ENCODE results near the gene EDNRA. TPM values are rescaled to one million over a fixed set of nuclear protein-coding genes. Genes with fewer than 3 reads are reported as not detected.

EDNRA gene
- total RNA-seq, 1 experiment from 2014 or later: 0.13 TPM

GRCh38 chr4:147515220-147515936 is 34.5 kb downstream of the EDNRA start:
- in situ Hi-C loops (cut with HindIII; ENCODE audit: low pct_unique_long_range_greater_than_20kb, low sequenced_read_pairs) (no loop called here), intact Hi-C loops (cut with micrococcal nuclease; ENCODE audit: unreplicated experiment) (no loop called here)
- no peak overlapping the region for H3K27ac ChIP-seq (ENCODE audit: low read length)
- CTCF ChIA-PET: no interaction called here
- ATAC-seq (no peak), DNase-seq (ENCODE audit: low read depth, low spot score) (no peak)
- no peak overlapping the region for H3K4me3 ChIP-seq (ENCODE audit: low read depth in 2 of 2, low read length in 2 of 2)
- H3K36me3 ChIP-seq (ENCODE audit: control insufficient read depth, insufficient read depth, low read length): no peaks in the 10 kb centered on the region
- POLR2A ChIA-PET: no interaction called here
- H3K4me1 ChIP-seq (ENCODE audit: control insufficient read depth, insufficient read depth, low read length): no peaks in the 10 kb centered on the region
- BruUV-seq (replicated peaks): no TSS peak
- H3K9me3 ChIP-seq (ENCODE audit: control insufficient read depth, insufficient read depth, low read depth, low read length): no peaks in the 10 kb centered on the region
- no peaks in the 10 kb centered on the region for H3K27me3 ChIP-seq (ENCODE audit: control insufficient read depth, insufficient read depth, low read length)
- TF ChIP-seq REST (IDR thresholded peaks at IDR 0.05; ENCODE audit: insufficient read depth in 1 of 2, low read depth in 2 of 2, low read length in 1 of 2): no peak
- no peak for TF ChIP-seq CTCF (IDR thresholded peaks at IDR 0.05)
- TF ChIP-seq POLR2AphosphoS5 (IDR thresholded peaks at IDR 0.05; ENCODE audit: low read depth, low read length): no peak
- TF ChIP-seq SIN3A (IDR thresholded peaks at IDR 0.05; ENCODE audit: borderline replicate concordance, insufficient read depth, low read depth, low read length): no peak
- no peak for TF ChIP-seq TCF7L2 (IDR thresholded peaks at IDR 0.05; ENCODE audit: low read depth, low read length)

- H3K4me1 ChIP-seq (ENCODE audit: control insufficient read depth, insufficient read depth, low read length): no peaks in the 10 kb centered on the region
- ChIA-PET POLR2A (no interaction called here), CTCF (no interaction called here)
- in situ Hi-C loops (cut with HindIII; ENCODE audit: low pct_unique_long_range_greater_than_20kb, low sequenced_read_pairs): no loop called here
- H3K9me3 ChIP-seq (ENCODE audit: control insufficient read depth, insufficient read depth, low read depth, low read length): no peaks in the 10 kb centered on the region
- H3K27ac ChIP-seq (ENCODE audit: low read length): no peak overlapping the region
- intact Hi-C loops (cut with micrococcal nuclease; ENCODE audit: unreplicated experiment): no loop called here
- no peaks in the 10 kb centered on the region for H3K27me3 ChIP-seq (ENCODE audit: control insufficient read depth, insufficient read depth, low read length)
- H3K4me3 ChIP-seq (ENCODE audit: low read depth in 2 of 2, low read length in 2 of 2): no peak overlapping the region
- no TSS peak for BruUV-seq (replicated peaks)
- DNase-seq (ENCODE audit: low read depth, low spot score) (no peak), ATAC-seq (no peak)
- no peaks in the 10 kb centered on the region for H3K36me3 ChIP-seq (ENCODE audit: control insufficient read depth, insufficient read depth, low read length)
- no peak for TF ChIP-seq TCF7L2 (IDR thresholded peaks at IDR 0.05; ENCODE audit: low read depth, low read length)
These were observed 35.2 kb downstream of the EDNRA start for GRCh38 chr4:147516133-147516532.

- in situ Hi-C loops (cut with HindIII; ENCODE audit: low pct_unique_long_range_greater_than_20kb, low sequenced_read_pairs) (no loop called here), intact Hi-C loops (cut with micrococcal nuclease; ENCODE audit: unreplicated experiment) (no loop called here)
- Histone ChIP-seq H3K36me3 (ENCODE audit: control insufficient read depth, insufficient read depth, low read length) (no peaks in the 10 kb centered on the region), H3K4me3 (ENCODE audit: low read depth in 2 of 2, low read length in 2 of 2) (no peak overlapping the region), H3K27me3 (ENCODE audit: control insufficient read depth, insufficient read depth, low read length) (no peaks in the 10 kb centered on the region), H3K4me1 (ENCODE audit: control insufficient read depth, insufficient read depth, low read length) (no peaks in the 10 kb centered on the region), H3K9me3 (ENCODE audit: control insufficient read depth, insufficient read depth, low read depth, low read length) (no peaks in the 10 kb centered on the region), H3K27ac (ENCODE audit: low read length) (no peak overlapping the region)
- no peak for DNase-seq (ENCODE audit: low read depth, low spot score)
- CTCF ChIA-PET: interaction anchor here (0.8 to 1.4 kb wide), 2 partner anchors 99 to 349 kb away, joined by 4 to 8 read pairs; partner anchors contain the start of gene TMEM184C
- no peak for TF ChIP-seq SIN3A (IDR thresholded peaks at IDR 0.05; ENCODE audit: borderline replicate concordance, insufficient read depth, low read depth, low read length)
- TF ChIP-seq POLR2AphosphoS5 (IDR thresholded peaks at IDR 0.05; ENCODE audit: low read depth, low read length): no peak
- no peak for TF ChIP-seq CTCF (IDR thresholded peaks at IDR 0.05)
- no peak for TF ChIP-seq TCF7L2 (IDR thresholded peaks at IDR 0.05; ENCODE audit: low read depth, low read length)
- ATAC-seq: no peak
- POLR2A ChIA-PET: interaction anchor here (0.7 kb wide), 1 partner anchor 924 kb away, joined by 3 read pairs; the partner anchor contains the start of gene NR3C2
- no TSS peak for BruUV-seq (replicated peaks)
These were observed 37.2 kb downstream of the EDNRA start for GRCh38 chr4:147518086-147518485.
